Measurements from ENCODE around the gene PTPRT. TPM values are rescaled to one million over a fixed set of nuclear protein-coding genes. Genes with fewer than 3 reads are reported as not detected.

PTPRT gene
- total RNA-seq, 1 experiment from 2014 or later, result not detected

DNA sequence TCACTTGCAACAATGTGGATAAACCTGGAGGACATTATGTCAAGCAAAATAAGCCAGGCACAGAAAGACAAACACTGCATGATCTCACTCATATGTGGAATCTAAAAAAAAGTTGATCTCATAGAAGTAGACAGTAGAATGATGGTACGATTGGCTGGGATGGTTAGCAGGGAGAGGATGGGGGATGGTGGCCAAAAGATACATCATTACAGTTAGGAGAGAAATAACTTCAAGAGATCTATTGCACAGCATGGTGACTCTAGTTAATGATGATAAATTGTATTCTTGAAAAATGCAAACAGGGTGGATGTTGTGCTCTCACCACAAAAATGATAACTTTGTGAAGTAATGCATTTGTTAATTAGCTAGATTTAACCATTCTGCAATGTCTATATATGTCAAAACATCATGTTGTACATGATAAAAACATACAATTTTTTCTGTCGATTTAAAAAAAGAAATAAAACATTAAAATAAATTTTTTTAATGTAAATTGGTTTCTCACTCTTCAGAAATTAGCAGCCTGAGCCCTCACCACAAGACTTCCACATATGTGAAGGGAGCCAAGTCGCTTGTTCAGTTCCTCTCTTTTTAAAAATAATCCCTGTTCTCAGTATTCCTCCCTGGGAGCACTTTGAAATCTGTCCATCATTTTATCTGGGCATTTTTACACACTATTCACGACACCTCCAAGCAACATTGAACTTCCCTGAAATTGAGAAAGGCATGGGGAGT is 34.2 kb downstream of the PTPRT start:
- Histone ChIP-seq H3K9me2 (replicated peaks; ENCODE audit: low read length) (no peaks in the 10 kb centered on the region), H3K9ac (ENCODE audit: low read length) (no peak overlapping the region), H3K4me3 (ENCODE audit: low read length) (no peak overlapping the region), H3K27me3 (ENCODE audit: low read length) (0 out of 2 replicates have a peak, but pooled peaks cover 3% of the 10 kb centered on the region), H3K9me3 (ENCODE audit: low read length) (no peaks in the 10 kb centered on the region), H3K4me1 (ENCODE audit: insufficient read depth, low read length) (no peaks in the 10 kb centered on the region), H4K20me1 (ENCODE audit: low read length) (no peaks in the 10 kb centered on the region), H3K79me2 (ENCODE audit: low read length) (no peaks in the 10 kb centered on the region), H2AFZ (ENCODE audit: low read length) (no peak overlapping the region), H3K36me3 (ENCODE audit: low read depth, low read length) (no peaks in the 10 kb centered on the region), H3K27ac (ENCODE audit: low read length) (no peak overlapping the region), H3F3A (ENCODE audit: low read length, unreplicated experiment) (no peaks in the 10 kb centered on the region), H3K4me2 (ENCODE audit: low read length) (no peak overlapping the region)
- intact Hi-C loops (cut with micrococcal nuclease), result no loop called here
- no peak for DNase-seq
- POLR2A ChIA-PET (ENCODE audit: unreplicated experiment), result no interaction called here
- ATAC-seq, result no peak
- no peak for TF ChIP-seq EZH2 (IDR thresholded peaks at IDR 0.05; ENCODE audit: low read length, unreplicated experiment)
- TF ChIP-seq EZH2phosphoT487 (IDR thresholded peaks at IDR 0.05; ENCODE audit: borderline replicate concordance, low read length), result no peak
- TF ChIP-seq, protein P1, sequence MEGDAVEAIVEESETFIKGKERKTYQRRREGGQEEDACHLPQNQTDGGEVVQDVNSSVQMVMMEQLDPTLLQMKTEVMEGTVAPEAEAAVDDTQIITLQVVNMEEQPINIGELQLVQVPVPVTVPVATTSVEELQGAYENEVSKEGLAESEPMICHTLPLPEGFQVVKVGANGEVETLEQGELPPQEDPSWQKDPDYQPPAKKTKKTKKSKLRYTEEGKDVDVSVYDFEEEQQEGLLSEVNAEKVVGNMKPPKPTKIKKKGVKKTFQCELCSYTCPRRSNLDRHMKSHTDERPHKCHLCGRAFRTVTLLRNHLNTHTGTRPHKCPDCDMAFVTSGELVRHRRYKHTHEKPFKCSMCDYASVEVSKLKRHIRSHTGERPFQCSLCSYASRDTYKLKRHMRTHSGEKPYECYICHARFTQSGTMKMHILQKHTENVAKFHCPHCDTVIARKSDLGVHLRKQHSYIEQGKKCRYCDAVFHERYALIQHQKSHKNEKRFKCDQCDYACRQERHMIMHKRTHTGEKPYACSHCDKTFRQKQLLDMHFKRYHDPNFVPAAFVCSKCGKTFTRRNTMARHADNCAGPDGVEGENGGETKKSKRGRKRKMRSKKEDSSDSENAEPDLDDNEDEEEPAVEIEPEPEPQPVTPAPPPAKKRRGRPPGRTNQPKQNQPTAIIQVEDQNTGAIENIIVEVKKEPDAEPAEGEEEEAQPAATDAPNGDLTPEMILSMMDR (conservative IDR thresholded peaks at IDR 0.05; ENCODE audit: low read depth, low read length), result no peak
- no TSS peak for BruUV-seq (replicated peaks)
- CTCF ChIA-PET, result no interaction called here

DNA sequence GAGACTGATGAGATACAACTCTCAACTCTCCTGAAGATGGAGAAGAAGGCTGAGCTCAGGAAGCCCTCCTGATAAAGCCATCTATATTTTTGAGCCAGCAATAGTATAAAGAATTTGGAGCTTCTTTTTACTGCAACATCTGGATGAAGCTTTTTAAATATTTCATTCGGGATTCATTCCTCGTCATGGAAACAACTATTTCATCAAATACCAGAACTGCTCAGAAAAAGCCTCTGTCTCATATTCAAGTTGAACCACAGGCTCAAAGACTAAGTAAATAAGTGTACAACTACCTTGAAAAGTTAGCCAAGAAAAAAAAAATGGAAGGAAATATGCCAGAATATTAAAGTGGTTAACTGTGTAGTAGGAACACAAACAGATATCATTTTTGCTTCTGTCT is 37.8 kb downstream of the PTPRT start:
- H4K20me1 ChIP-seq (ENCODE audit: low read length), result no peaks in the 10 kb centered on the region
- H3K9ac ChIP-seq (ENCODE audit: low read length), result no peak overlapping the region
- H3K9me2 ChIP-seq (replicated peaks; ENCODE audit: low read length), result no peaks in the 10 kb centered on the region
- intact Hi-C loops (cut with micrococcal nuclease), result no loop called here
- 0 out of 2 replicates have a peak, but pooled peaks cover 13% of the 10 kb centered on the region for H3K9me3 ChIP-seq (ENCODE audit: low read length)
- H3K27me3 ChIP-seq (ENCODE audit: low read length), result no peaks in the 10 kb centered on the region
- H3K4me2 ChIP-seq (ENCODE audit: low read length), result no peak overlapping the region
- H3K27ac ChIP-seq (ENCODE audit: low read length), result no peak overlapping the region
- ATAC-seq, result no peak
- POLR2A ChIA-PET (ENCODE audit: unreplicated experiment), result interaction anchor here (0.6 kb wide), 1 partner anchor 573 kb away, joined by 3 read pairs; no protein-coding TSS in a partner anchor
- H3K4me3 ChIP-seq (ENCODE audit: low read length), result no peak overlapping the region
- no peaks in the 10 kb centered on the region for H3F3A ChIP-seq (ENCODE audit: low read length, unreplicated experiment)
- H2AFZ ChIP-seq (ENCODE audit: low read length), result no peak overlapping the region
- H3K79me2 ChIP-seq (ENCODE audit: low read length), result no peaks in the 10 kb centered on the region
- no peak for DNase-seq
- H3K4me1 ChIP-seq (ENCODE audit: insufficient read depth, low read length), result no peaks in the 10 kb centered on the region
- CTCF ChIA-PET, result no interaction called here
- TF ChIP-seq, protein P1 (conservative IDR thresholded peaks at IDR 0.05; ENCODE audit: low read depth, low read length), result no peak
- no peak for TF ChIP-seq EZH2phosphoT487 (IDR thresholded peaks at IDR 0.05; ENCODE audit: borderline replicate concordance, low read length)
- TF ChIP-seq EZH2 (IDR thresholded peaks at IDR 0.05; ENCODE audit: low read length, unreplicated experiment), result no peak
- H3K36me3 ChIP-seq (ENCODE audit: low read depth, low read length), result no peaks in the 10 kb centered on the region
- BruUV-seq (replicated peaks), result no TSS peak

DNA sequence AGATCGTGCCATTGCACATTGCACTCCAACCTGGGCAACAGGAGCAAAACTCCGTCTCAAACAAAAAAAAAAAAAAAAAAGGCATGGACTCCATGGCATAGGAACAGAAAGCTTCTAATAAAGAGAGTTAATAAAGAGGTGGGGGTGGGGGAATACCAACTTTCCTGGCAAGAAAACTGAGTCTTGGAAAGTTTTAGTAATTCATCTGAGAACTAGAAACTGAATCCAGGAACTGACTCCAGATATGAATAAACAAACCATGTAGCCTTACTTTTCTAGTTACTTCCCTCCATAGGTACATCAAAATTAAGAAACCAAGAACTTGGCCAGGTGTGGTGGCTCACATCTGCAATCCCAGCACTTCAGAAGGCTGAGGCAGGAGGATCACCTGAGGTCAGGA is 38.5 kb downstream of the PTPRT start:
- no peaks in the 10 kb centered on the region for H3K36me3 ChIP-seq (ENCODE audit: low read depth, low read length)
- no peak overlapping the region for H3K4me2 ChIP-seq (ENCODE audit: low read length)
- no peaks in the 10 kb centered on the region for H4K20me1 ChIP-seq (ENCODE audit: low read length)
- H3K9me3 ChIP-seq (ENCODE audit: low read length), result 0 out of 2 replicates have a peak, but pooled peaks cover 13% of the 10 kb centered on the region
- H3K4me3 ChIP-seq (ENCODE audit: low read length), result no peak overlapping the region
- ChIA-PET CTCF (no interaction called here), POLR2A (ENCODE audit: unreplicated experiment) (no interaction called here)
- DNase-seq (no peak), ATAC-seq (no peak)
- no peak overlapping the region for H3K9ac ChIP-seq (ENCODE audit: low read length)
- TF ChIP-seq EZH2 (IDR thresholded peaks at IDR 0.05; ENCODE audit: low read length, unreplicated experiment), result no peak
- H3F3A ChIP-seq (ENCODE audit: low read length, unreplicated experiment), result no peaks in the 10 kb centered on the region
- H3K27me3 ChIP-seq (ENCODE audit: low read length), result no peaks in the 10 kb centered on the region
- H2AFZ ChIP-seq (ENCODE audit: low read length), result no peak overlapping the region
- H3K79me2 ChIP-seq (ENCODE audit: low read length), result no peaks in the 10 kb centered on the region
- no peaks in the 10 kb centered on the region for H3K4me1 ChIP-seq (ENCODE audit: insufficient read depth, low read length)
- BruUV-seq (replicated peaks), result no TSS peak
- no peaks in the 10 kb centered on the region for H3K9me2 ChIP-seq (replicated peaks; ENCODE audit: low read length)
- intact Hi-C loops (cut with micrococcal nuclease), result no loop called here
- H3K27ac ChIP-seq (ENCODE audit: low read length), result no peak overlapping the region

All from PC-3 (cell line).